Stimulated activated CD8-positive, alpha-beta memory T cell treated with anti-CD3 and anti-CD28 coated beads, Interleukin-7, amount 100 ng/mL, for 48 hours (primary cell): Measurements from ENCODE around the gene ADAM12.

Experiments used
- DNase-seq, 2 donors: peaks; one replicate each; pipeline ENCODE4 v3.0.0-alpha.2; 2020; ENCODE audit warnings: low read depth in 1 of 2; ENCODE audit errors: extremely low read depth in 1 of 2

The ADAM12 gene

GRCh38 chr10:126127481-126128029 lies 260.7 kb downstream of the ADAM12 start:
- no peak for DNase-seq

- no peak for DNase-seq
Measured at GRCh38 chr10:126126866-126127265, 261.4 kb downstream of the ADAM12 start.

DNA sequence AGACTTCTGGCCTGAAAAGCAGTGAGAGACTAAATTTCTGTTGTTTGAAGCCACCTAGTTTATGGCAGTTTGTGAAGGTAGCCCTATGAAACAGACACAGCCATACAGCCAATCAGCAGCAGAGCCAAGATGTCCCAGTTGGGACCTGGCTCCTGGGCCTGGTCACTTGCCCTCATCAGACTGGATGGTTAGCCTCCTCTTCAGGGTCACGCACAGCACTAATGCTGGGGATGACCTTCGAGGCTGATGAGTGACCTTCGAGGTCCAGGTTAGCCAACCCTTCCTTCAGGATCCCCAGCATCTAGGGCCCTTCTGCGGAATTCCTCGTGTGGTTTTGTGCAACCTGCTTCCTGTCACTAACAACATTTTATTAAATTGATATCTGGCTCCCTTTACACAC lies 262.3 kb downstream of the ADAM12 start:
- no peak for DNase-seq

- DNase-seq: no peak
Measured at GRCh38 chr10:126124668-126125349, 263.5 kb downstream of the ADAM12 start.

DNA sequence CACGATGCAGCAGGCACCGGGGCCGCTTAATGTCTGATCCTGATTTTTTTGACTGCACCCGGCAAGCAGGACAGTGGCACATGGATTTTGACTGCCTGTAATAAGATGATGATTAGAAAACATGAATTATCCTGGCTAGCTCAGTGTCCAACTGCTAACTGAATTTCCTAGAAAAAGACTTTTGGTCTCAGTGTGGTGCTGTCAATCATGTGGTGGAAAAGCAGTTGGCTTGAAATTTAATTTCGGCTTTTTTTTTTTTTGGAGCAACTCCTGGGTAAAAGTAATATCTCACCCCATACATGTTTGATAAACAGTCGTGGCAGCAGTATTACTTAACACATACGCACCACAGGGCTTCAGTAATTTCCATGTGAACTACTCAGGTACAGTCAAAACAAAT lies 264.2 kb downstream of the ADAM12 start:
- DNase-seq: no peak

- no peak for DNase-seq
Measured at GRCh38 chr10:126123466-126123865, 264.8 kb downstream of the ADAM12 start.

- DNase-seq: no peak
Measured at GRCh38 chr10:126122881-126123280, 265.4 kb downstream of the ADAM12 start.

GRCh38 chr10:126119599-126119998 lies 268.7 kb downstream of the ADAM12 start:
- no peak for DNase-seq

DNA sequence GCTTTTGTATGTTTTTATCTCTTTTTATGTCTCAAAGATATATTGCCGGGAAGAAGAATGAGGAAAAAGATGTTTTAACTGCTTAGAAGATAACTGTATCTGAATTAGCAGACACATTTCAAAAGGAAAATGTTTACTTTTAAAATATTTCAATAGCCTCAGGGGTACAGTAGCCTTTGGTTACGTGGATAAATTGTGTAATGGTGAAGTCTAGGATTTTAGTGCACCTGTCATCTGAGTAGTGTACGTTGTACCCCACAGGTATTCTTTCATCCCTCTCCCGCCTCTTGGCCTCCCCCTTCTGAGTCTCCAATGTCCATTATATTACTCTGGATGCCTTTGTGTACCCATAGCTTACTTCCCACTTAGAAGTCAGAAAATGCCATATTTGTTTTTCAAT lies 269.8 kb downstream of the ADAM12 start:
- no peak for DNase-seq

DNA sequence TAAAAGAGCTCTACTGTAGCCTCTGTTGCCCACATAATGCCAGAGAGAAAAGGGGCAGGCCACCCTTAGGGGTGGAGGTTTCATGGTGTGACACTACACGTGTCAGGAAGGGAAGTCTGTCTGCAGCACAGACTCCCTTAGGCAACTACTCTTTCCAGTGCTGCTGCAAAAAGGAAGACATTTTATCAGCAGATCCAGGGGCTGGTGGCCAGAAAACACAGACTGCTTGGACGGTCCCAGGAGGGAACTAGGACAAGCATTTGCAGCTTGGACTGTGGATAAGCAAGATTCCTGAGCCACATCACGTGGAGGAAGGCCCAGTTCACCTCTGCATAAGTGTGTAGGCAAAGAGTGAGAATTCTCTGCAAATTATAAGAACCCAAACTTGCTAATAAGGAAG lies 271.1 kb downstream of the ADAM12 start:
- DNase-seq: no peak

DNA sequence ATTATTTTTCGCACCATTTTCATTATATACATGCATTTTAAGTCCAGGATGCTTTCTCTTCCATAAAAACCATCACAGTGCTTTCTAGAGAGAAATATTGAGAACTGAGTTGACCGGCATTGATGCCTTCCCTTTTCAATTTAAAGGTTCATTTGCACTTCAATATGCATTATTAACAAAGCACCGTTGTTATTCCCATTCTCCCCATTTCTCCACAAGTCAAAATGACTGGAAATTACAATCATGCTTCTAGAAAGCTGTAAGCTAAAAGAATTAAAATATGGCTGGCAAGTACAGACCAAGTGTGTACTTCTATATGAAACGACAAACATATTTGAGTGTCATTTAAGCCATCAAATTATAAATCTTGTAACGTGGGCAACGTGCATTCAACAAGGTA lies 272.4 kb downstream of the ADAM12 start:
- DNase-seq: no peak

- DNase-seq: no peak
Measured at GRCh38 chr10:126114884-126115555, 273.3 kb downstream of the ADAM12 start.

- no peak for DNase-seq
Measured at GRCh38 chr10:126111516-126111915, 276.8 kb downstream of the ADAM12 start.

DNA sequence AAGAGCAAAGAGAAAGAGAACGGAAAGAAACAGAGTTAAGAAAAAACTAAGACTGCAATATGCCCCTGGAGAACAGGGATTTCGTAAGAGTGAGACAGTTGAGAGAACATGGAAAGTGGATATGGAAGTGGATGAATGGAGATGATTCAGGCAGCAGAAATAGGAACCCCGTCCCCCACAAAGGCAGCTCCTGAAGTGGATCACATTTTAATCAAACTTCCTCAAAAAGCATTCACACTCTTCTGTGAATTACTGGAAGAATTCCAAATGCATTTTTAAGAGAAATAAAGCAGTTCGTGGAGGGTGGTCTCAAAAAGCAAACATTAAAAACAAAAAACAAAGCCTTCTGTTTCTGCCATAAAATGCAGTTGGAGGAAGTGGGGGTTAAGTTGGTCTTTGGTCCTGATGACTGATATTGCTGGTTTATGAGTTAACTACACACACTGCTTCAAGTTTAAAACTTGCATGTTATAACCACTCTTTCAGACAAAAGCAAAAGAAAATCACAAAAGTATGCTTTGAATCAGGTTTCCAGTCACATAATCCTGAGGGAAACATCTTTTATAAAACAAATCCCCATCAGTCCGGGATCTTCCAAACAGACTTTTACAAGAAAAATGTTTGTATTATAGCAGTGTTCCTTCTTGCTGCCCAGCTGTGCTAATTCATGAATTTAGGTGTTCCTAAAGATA lies 277.6 kb downstream of the ADAM12 start:
- DNase-seq: no peak

DNA sequence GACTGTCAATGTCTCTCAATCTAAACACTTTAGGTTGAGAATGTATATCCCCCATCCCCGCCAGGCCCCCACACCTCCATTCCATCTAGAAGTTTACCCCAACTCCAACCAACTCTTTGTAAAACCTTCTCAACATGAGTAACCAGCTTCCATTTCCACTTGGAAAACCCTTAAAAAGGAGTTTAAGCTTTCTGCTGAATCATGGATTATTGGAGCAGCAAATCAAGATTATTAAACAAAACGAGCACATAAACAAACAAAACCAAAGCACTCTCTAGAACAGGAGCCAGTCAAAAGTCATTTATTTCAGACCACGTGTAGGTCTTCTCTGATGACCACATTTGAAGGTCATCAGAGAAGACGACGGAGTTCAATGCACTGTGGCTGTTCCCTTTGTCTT lies 278.4 kb downstream of the ADAM12 start:
- no peak for DNase-seq

DNA sequence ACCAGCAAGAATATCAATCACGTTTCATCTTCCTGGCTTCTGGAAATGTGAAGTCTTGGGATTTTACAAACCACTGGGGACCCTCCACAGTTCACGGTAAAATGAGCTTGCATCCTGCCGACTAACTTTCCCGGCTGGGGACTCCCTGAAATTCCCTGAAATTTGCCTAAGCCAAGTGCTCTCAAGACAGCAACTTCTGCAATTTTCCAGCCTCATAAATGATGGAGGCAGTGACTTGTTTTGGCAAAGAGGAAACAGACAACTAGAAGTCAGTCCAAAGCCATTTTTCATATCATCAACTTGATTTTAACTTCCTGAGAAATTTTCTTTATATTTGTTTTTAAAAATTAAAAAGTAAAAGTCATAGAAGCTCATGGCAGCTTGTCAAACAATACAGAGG lies 279.6 kb downstream of the ADAM12 start:
- DNase-seq: no peak

DNA sequence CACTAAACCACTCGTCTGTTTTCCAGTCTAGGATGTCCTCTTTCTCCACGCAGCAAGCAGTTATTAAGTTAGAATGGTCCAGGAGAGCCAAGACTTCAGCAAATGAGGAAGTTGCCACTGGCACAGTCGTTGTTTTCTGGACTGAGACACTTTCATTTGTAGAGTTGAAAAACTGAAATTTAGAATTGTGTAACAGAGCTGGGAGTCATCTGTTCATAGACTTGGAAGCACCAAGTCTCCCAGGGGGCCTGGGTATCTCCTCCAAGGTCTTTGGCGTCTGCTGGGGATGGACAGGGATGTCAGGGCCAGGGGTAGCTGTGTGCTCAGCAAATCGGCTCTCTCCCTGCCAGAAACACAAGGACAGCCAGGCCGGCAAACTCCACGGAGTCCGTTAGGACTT lies 283.5 kb downstream of the ADAM12 start:
- DNase-seq: no peak

DNA sequence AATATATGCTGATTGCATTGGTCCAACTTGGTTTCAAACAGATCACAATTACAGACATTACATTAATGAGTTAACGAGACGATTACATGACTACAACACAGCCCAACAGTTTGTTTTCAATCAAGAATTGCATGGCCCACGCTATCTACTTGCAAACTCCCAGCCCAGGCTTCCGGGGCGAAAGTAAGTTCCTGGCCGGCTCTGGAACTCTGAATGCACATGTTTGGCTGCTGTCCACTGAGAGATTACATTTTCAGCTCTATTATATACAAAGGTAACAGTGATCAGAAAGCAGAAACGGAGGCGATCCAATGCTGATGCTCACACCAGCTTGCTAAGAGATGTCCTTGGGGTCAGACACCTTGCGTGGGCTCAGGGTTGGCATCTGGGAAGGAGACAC lies 285.6 kb downstream of the ADAM12 start:
- DNase-seq: no peak

GRCh38 chr10:126101736-126102135 lies 286.5 kb downstream of the ADAM12 start:
- no peak for DNase-seq

DNA sequence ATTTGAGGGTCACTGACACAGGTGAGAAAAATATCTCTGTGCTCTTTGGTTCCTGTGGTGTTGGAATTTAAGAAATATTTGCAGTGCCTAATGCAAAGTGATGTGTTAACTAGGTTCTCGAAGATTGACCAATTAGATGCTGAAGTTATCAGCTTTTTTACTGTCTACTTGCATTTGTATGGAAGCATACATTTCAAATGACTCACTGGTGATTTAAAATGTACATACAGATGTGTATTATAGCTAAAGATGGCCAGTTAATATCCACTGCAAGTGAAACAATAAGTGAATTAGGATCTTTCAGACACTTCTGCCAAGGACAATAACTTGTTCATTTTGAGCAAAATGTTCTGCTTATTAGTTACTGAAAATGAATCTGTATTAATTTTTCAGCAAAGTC lies 287.0 kb downstream of the ADAM12 start:
- DNase-seq: no peak

GRCh38 chr10:126099366-126099765 lies 288.9 kb downstream of the ADAM12 start:
- no peak for DNase-seq

GRCh38 chr10:126098226-126098581 lies 290.1 kb downstream of the ADAM12 start:
- no peak for DNase-seq
